Measurements from ENCODE around the gene OSMR. TPM values are rescaled to one million over a fixed set of nuclear protein-coding genes. Genes with fewer than 3 reads are reported as not detected.
A peak's percentile ranks its signal among the peaks of the same experiment; 100 is the strongest.

Gene OSMR
- total RNA-seq, 1 experiment from 2014 or later, result 82.4 TPM

GRCh38 chr5:38831117-38831516, 14.7 kb upstream of the OSMR start:
- Histone ChIP-seq H3K9me3 (ENCODE audit: control insufficient read depth, insufficient read depth, low read depth, low read length) (no peaks in the 10 kb centered on the region), H3K36me3 (ENCODE audit: control insufficient read depth, insufficient read depth, low read length) (no peaks in the 10 kb centered on the region), H3K4me3 (ENCODE audit: low read depth in 2 of 2, low read length in 2 of 2) (no peak overlapping the region), H3K27ac (ENCODE audit: low read length) (no peak overlapping the region), H3K4me1 (ENCODE audit: control insufficient read depth, insufficient read depth, low read length) (0 out of 2 replicates have a peak, but pooled peaks cover 4% of the 10 kb centered on the region), H3K27me3 (ENCODE audit: control insufficient read depth, insufficient read depth, low read length) (no peaks in the 10 kb centered on the region)
- CTCF ChIA-PET, result no interaction called here
- in situ Hi-C loops (cut with HindIII; ENCODE audit: low pct_unique_long_range_greater_than_20kb, low sequenced_read_pairs), result no loop called here
- DNase-seq (ENCODE audit: low read depth, low spot score), result no peak
- POLR2A ChIA-PET, result interaction anchor here (1.0 kb wide), 1 partner anchor 15 kb away, joined by 3 read pairs; the partner anchor contains the start of gene OSMR
- intact Hi-C loops (cut with micrococcal nuclease; ENCODE audit: unreplicated experiment), result loop anchor here (5.0 kb wide), 1 partner anchor 91 kb away; no protein-coding TSS in a partner anchor
- TF ChIP-seq CTCF (IDR thresholded peaks at IDR 0.05) (no peak), POLR2AphosphoS5 (IDR thresholded peaks at IDR 0.05; ENCODE audit: low read depth, low read length) (no peak), SIN3A (IDR thresholded peaks at IDR 0.05; ENCODE audit: borderline replicate concordance, insufficient read depth, low read depth, low read length) (no peak), REST (IDR thresholded peaks at IDR 0.05; ENCODE audit: insufficient read depth in 1 of 2, low read depth in 2 of 2, low read length in 1 of 2) (no peak), TCF7L2 (IDR thresholded peaks at IDR 0.05; ENCODE audit: low read depth, low read length) (no peak)
- ATAC-seq, result no peak
- no TSS peak for BruUV-seq (replicated peaks)

- Histone ChIP-seq H3K27ac (ENCODE audit: low read length) (no peak overlapping the region), H3K4me3 (ENCODE audit: low read depth in 2 of 2, low read length in 2 of 2) (no peak overlapping the region), H3K9me3 (ENCODE audit: control insufficient read depth, insufficient read depth, low read depth, low read length) (no peaks in the 10 kb centered on the region), H3K36me3 (ENCODE audit: control insufficient read depth, insufficient read depth, low read length) (no peaks in the 10 kb centered on the region), H3K4me1 (ENCODE audit: control insufficient read depth, insufficient read depth, low read length) (0 out of 2 replicates have a peak, but pooled peaks cover 4% of the 10 kb centered on the region), H3K27me3 (ENCODE audit: control insufficient read depth, insufficient read depth, low read length) (no peaks in the 10 kb centered on the region)
- ChIA-PET CTCF (no interaction called here), POLR2A (no interaction called here)
- BruUV-seq (replicated peaks), result no TSS peak
- no peak for DNase-seq (ENCODE audit: low read depth, low spot score)
- ATAC-seq, result peak; percentile 67
- in situ Hi-C loops (cut with HindIII; ENCODE audit: low pct_unique_long_range_greater_than_20kb, low sequenced_read_pairs), result no loop called here
- TF ChIP-seq CTCF (IDR thresholded peaks at IDR 0.05), result peak; percentile 61
- no peak for TF ChIP-seq POLR2AphosphoS5 (IDR thresholded peaks at IDR 0.05; ENCODE audit: low read depth, low read length)
- TF ChIP-seq TCF7L2 (IDR thresholded peaks at IDR 0.05; ENCODE audit: low read depth, low read length), result no peak
- no peak for TF ChIP-seq REST (IDR thresholded peaks at IDR 0.05; ENCODE audit: insufficient read depth in 1 of 2, low read depth in 2 of 2, low read length in 1 of 2)
- TF ChIP-seq SIN3A (IDR thresholded peaks at IDR 0.05; ENCODE audit: borderline replicate concordance, insufficient read depth, low read depth, low read length), result no peak
- intact Hi-C loops (cut with micrococcal nuclease; ENCODE audit: unreplicated experiment), result loop anchor here (5.0 kb wide), 1 partner anchor 90 kb away; no protein-coding TSS in a partner anchor
Observed at GRCh38 chr5:38831909-38832308, 13.9 kb upstream of the OSMR start.
